ENCODE results near the gene KDM5B.

The KDM5B gene

GRCh38 chr1:202680586-202681352 is 127.5 kb downstream of the KDM5B start:
- no peak for TF ChIP-seq CTCF (IDR thresholded peaks at IDR 0.05; ENCODE audit: control insufficient read depth, extremely low read depth, insufficient read depth)
- no peak for DNase-seq (ENCODE audit: low read depth)

GRCh38 chr1:202679406-202680177 is 128.6 kb downstream of the KDM5B start:
- TF ChIP-seq CTCF (IDR thresholded peaks at IDR 0.05; ENCODE audit: control insufficient read depth, extremely low read depth, insufficient read depth), result no peak
- DNase-seq (ENCODE audit: low read depth), result no peak
- no peak overlapping the region for H3K4me3 ChIP-seq (ENCODE audit: low read depth, low read length)

More at GRCh38 chr1:202680586-202681352, 127.5 kb downstream of the KDM5B start:
- H3K4me3 ChIP-seq (ENCODE audit: low read depth, low read length), result no peak overlapping the region

GRCh38 chr1:202677433-202677832 is 130.8 kb downstream of the KDM5B start:
- H3K4me3 ChIP-seq (ENCODE audit: low read depth, low read length), result no peak overlapping the region
- DNase-seq (ENCODE audit: low read depth), result no peak
- TF ChIP-seq CTCF (IDR thresholded peaks at IDR 0.05; ENCODE audit: control insufficient read depth, extremely low read depth, insufficient read depth), result no peak

Measured in LNCaP clone FGC (cell line).